HL-60/S4 (cell line): ENCODE data around the gene RAB3B.
"Not testable (repeated sequence)": the region's sequence is repeated elsewhere in the genome, so short reads cannot be mapped to it uniquely, and the experiment has no call there.

Source experiments
- in situ Hi-C: fragments of 300-500 bp; cut with MboI; formaldehyde crosslinking; loops from 2 replicates; pipeline ENCODE4 v1.14.3; 2022; ENCODE audit warnings: low sequenced_read_pairs

RAB3B gene

GRCh38 chr1:51990478-51990965 is at the start of gene RAB3B:
Gene RAB3B (minus strand): TSS chr1:51990700. CDS start chr1:51977117, 13,583 bp downstream.
- in situ Hi-C loops: loop anchor here (10.0 kb wide), 1 partner anchor 86 kb away; no protein-coding TSS in a partner anchor

- in situ Hi-C loops: no loop called here
These were observed 47.4 kb upstream of the RAB3B start for GRCh38 chr1:52037909-52038308.

- in situ Hi-C loops: no loop called here
These were observed 46.9 kb upstream of the RAB3B start for GRCh38 chr1:52037402-52037814.

GRCh38 chr1:52034050-52034384 is 43.5 kb upstream of the RAB3B start:
- in situ Hi-C loops: no loop called here

GRCh38 chr1:52033190-52034049 is 42.9 kb upstream of the RAB3B start, which contains the start of gene KTI12:
Gene KTI12 (minus strand): TSS chr1:52033810. CDS start chr1:52033761, 49 bp downstream.
- in situ Hi-C loops: no loop called here

GRCh38 chr1:52032785-52033131 is 42.3 kb upstream of the RAB3B start:
- in situ Hi-C loops: no loop called here

- in situ Hi-C loops: no loop called here
These were observed 41.8 kb upstream of the RAB3B start for GRCh38 chr1:52032124-52032784.

GRCh38 chr1:52028839-52029238 is 38.3 kb upstream of the RAB3B start:
- in situ Hi-C loops: not testable (repeated sequence)

GRCh38 chr1:52028328-52028727 is 37.8 kb upstream of the RAB3B start:
- in situ Hi-C loops: no loop called here

- in situ Hi-C loops: no loop called here
These were observed 35.8 kb upstream of the RAB3B start for GRCh38 chr1:52026278-52026677.

GRCh38 chr1:52022133-52022532 is 31.6 kb upstream of the RAB3B start:
- in situ Hi-C loops: no loop called here

- in situ Hi-C loops: no loop called here
These were observed 17.7 kb upstream of the RAB3B start for GRCh38 chr1:52008071-52008809.

- in situ Hi-C loops: no loop called here
These were observed 16.9 kb upstream of the RAB3B start for GRCh38 chr1:52007215-52008002.

GRCh38 chr1:52006081-52006553 is 15.6 kb upstream of the RAB3B start:
- in situ Hi-C loops: not testable (repeated sequence)

- in situ Hi-C loops: not testable (repeated sequence)
These were observed 15.0 kb upstream of the RAB3B start for GRCh38 chr1:52005548-52005947.

- in situ Hi-C loops: no loop called here
These were observed 13.4 kb upstream of the RAB3B start for GRCh38 chr1:52003877-52004276.

- in situ Hi-C loops: no loop called here
These were observed 11.8 kb upstream of the RAB3B start for GRCh38 chr1:52002038-52002917.

- in situ Hi-C loops: loop anchor here (10.0 kb wide), 1 partner anchor 94 kb away; no protein-coding TSS in a partner anchor
These were observed 8.2 kb upstream of the RAB3B start for GRCh38 chr1:51998701-51999100.

- in situ Hi-C loops: loop anchor here (10.0 kb wide), 1 partner anchor 93 kb away; no protein-coding TSS in a partner anchor
These were observed 7.5 kb upstream of the RAB3B start for GRCh38 chr1:51997974-51998382.
